Spleen (tissue), 7 donors: ENCODE measurements around the gene LIN7C.

Source experiments
- CTCF ChIP-seq, 11 experiments: fragments of 200-600 bp in 7 of 11; fragments of 450-650 bp in 4 of 11; sonication (generic) in 4 of 11; IDR thresholded peaks in 8 of 11; conservative IDR thresholded peaks in 3 of 11; 1 replicate in 7 of 11; 2 replicates in 4 of 11; pipeline versions ENCODE4 v1.4.0 to v1.8.0; 2016 to 2021; ENCODE audit warnings: antibody characterized with exemption in 11 of 11, inconsistent platforms in 4 of 11, mild to moderate bottlenecking in 1 of 11
- POLR2A ChIP-seq, 3 donors: fragments of 450-650 bp; IDR thresholded peaks; one replicate each; pipeline ENCODE4 v1.5.1; 2017; ENCODE audit warnings: antibody characterized with exemption in 3 of 3, mild to moderate bottlenecking in 1 of 3
- POLR2AphosphoS5 ChIP-seq, 3 donors: sonication (generic); formaldehyde crosslinking; IDR thresholded peaks; one replicate each; pipeline ENCODE4 v1.5.1; 2017; ENCODE audit warnings: antibody characterized with exemption in 3 of 3
- donor health status: DM: no; HTN: no; CAD: no; lungs with moderate emphysema.
- donor health status: DM: no; HTN: no; CAD: no.
- donor health status: DM: no; HTN: no; CAD: no.

- TF ChIP-seq POLR2A (IDR thresholded peaks at IDR 0.05) (no peak), POLR2AphosphoS5 (IDR thresholded peaks at IDR 0.05) (no peak), CTCF (IDR thresholded peaks at IDR 0.05 in 8 of 11, conservative IDR thresholded peaks at IDR 0.05 in 3 of 11) (no peak)
Observed at GRCh38 chr11:27518518-27518917, 11.9 kb upstream of the LIN7C start.
